Smooth muscle cell of the coronary artery (primary cell): Measurements from ENCODE around the gene KRT76. TPM values are rescaled to one million over a fixed set of nuclear protein-coding genes. Genes with fewer than 3 reads are reported as not detected.

Source experiments
- total RNA-seq: library from RNA; depleted of rRNA; stranded (reverse); fragments of >200 nt; gene quantifications from 2 replicates; pipeline ENCODE4 v1.2.3, GENCODE V29; 2014; ENCODE audit warnings: low replicate concordance

KRT76 gene
- total RNA-seq = not detected in 2 replicates

DNA sequence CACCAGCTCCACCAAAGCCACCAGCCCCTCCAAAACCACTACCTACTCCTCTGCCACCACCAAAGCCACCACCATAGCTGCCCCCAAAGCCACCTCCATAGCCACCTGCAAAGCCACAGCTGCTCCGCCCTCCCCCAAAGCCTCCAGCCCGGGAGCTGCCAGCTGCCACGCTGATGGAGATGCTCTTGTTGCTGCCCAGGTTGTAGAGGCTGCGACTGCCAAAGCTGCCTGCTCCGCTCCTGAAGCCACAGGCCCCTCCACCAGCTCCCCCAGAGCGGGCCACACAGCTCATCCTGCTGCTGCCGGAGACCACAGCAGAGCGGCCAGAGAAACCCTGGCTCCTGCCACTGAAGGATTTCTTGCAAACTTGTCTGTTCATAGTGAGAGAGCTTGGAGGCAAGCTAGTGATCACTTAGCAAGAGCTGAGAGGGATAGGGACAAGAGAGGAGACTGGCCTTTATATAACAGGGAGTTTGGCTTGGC is at the start of gene KRT76:
Gene KRT76 (minus strand): TSS at position 433 of the 483 bp plus-strand sequence. CDS start 54 bp downstream, at position 379.

DNA sequence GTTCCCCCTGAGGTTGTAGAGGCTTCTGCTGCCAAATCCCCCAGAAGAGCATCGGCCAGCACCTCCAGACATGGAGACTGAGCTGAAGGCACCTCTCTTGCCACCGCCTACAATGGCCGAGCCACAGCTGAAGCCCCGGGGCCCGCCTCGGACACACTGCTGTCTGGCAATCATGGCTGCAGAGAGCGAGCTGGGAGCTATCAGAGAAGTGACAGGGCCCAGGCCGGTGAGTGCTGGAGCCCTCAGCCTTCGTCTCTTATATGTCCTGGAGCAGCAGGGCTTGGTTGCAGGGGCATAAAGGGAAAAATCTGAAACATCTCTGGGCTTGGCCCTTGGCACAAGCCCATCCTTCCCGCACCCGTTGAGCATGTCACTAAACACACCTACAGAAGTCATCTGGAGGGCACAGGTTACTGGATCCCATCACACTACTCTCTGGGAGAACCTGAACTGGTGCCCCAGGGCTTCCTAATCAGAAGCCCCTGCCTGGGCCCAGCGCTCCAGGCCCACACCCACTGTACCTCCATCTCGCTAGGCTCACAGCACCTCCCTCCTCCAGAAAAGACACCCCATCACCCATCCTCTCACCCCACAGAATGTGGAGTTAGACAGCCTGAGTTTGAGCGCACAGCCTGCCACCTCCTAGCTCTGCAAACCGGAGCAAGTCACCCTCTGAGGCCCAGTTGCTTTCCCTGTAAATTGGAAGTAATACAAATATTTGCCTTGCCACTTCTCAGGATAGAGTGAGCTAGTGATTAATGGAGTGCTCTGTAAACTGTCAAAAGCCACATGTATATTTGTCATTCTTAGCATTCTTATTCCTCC is 37.0 kb upstream of the KRT76 start, which contains the start of gene KRT4:
Gene KRT4 (minus strand): TSS at position 232 of the 825 bp plus-strand sequence. CDS start 58 bp downstream, at position 174.

DNA sequence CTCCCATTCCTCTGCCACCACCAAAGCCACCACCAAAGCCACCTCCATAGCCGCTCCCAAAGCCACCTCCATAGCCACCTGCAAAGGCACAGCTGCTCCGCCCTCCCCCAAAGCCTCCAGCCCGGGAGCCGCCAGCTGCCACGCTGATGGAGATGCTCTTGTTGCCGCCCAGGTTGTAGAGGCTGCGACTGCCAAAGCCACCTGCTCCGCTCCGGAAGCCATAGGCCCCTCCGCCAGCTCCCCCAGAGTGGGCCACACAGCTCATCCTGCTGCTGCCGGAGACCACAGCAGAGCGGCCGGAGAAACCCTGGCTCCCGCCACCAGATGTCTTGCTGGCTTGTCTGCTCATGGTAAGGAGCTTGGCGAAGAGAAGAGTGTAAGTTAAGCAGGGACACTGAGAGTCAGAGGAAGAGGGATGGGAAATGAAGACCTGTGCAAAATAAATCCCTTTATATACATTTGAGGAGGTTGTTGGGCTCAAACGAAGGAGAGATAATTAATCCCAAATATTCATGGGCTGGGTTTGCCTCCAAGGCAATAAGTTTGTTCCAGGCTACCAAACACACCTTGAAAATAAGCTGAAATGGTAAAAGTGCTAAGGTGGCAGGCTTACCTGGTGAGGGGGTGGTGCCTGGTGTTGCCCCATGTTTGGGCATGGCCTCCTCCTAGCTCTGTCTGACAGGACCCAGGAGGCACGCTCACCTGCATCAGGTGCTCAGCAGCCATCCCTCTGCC is 18.7 kb upstream of the KRT76 start, which contains the start of gene KRT3:
Gene KRT3 (minus strand): TSS at position 424 of the 735 bp plus-strand sequence. CDS start 75 bp downstream, at position 349.

Other genes starting within 250 kb of the KRT76 start
- not detected in 2 replicates for gene KRT71, start 224.2 kb downstream of the KRT76 start, total RNA-seq
- gene KRT74, start 203.5 kb downstream of the KRT76 start, total RNA-seq = not detected in 2 replicates
- gene KRT72, start 175.9 kb downstream of the KRT76 start, total RNA-seq = not detected in 2 replicates
- not detected in 2 replicates for gene KRT73, start 158.8 kb downstream of the KRT76 start, total RNA-seq
- gene KRT2, start 125.1 kb downstream of the KRT76 start, total RNA-seq = not detected in 2 replicates
- gene KRT1, start 96.9 kb downstream of the KRT76 start, total RNA-seq = not detected in 2 replicates
- not detected in 2 replicates for gene KRT77, start 73.8 kb downstream of the KRT76 start, total RNA-seq
- not detected in 2 replicates for gene KRT3, start 18.8 kb upstream of the KRT76 start, total RNA-seq
- gene KRT4, start 36.8 kb upstream of the KRT76 start, total RNA-seq = not detected in 2 replicates
- not detected in 2 replicates for gene KRT79, start 57.0 kb upstream of the KRT76 start, total RNA-seq
- not detected in 2 replicates for gene KRT78, start 71.6 kb upstream of the KRT76 start, total RNA-seq
- 0.70 and 67.9 TPM in 2 replicates for gene KRT8, start 127.7 kb upstream of the KRT76 start, total RNA-seq
- 6.7 and 426 TPM in 2 replicates for gene KRT18, start 171.8 kb upstream of the KRT76 start, total RNA-seq
- 1,379 and 2,365 TPM in 2 replicates for gene EIF4B, start 229.1 kb upstream of the KRT76 start, total RNA-seq